ENCODE measurements around the gene NDUFC2.
"Not testable (repeated sequence)": the region's sequence is repeated elsewhere in the genome, so short reads cannot be mapped to it uniquely, and the experiment has no call there.

Gene NDUFC2

DNA sequence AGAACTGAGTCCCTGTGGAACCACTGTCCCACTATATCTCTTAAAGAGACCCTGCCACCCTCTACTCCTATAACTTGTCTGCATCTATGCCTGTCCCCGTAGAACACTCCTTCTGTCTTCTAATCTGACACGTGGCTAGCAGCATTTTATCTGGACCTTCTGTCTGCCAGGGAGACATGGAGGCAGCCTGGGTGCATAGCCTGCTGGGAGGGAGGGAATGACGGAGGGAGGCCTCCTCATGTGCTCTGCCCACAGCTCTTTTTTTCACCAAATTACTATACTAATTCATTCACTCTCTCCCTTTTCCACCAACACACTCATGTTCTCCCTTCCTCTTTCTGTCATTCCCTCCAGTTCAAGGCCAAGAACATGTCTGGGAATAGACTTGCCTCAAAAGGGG, 23.6 kb downstream of the NDUFC2 start:
- in situ Hi-C loops (cut with HindIII; ENCODE audit: low sequenced_read_pairs), result no loop called here

DNA sequence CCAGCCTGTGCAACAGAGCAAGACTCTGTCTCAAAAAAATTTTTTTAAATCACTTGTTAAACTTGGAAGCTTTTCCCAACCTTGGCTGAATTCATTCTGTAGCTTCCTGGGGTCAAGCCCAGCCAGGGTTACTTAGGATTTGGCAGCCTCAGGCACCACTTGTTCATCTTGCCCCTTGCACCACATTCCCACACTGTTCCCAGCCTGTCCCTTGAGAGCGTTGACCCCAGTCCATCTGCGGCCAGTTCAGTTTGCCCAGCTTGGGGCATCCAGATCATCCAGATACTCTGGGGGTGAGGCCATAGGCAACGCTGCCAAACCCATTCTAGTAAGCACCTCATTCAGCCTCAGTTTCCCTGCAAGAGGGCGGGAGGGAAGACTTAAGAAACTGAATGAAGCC, 24.7 kb downstream of the NDUFC2 start:
- in situ Hi-C loops (cut with HindIII; ENCODE audit: low sequenced_read_pairs), result no loop called here

DNA sequence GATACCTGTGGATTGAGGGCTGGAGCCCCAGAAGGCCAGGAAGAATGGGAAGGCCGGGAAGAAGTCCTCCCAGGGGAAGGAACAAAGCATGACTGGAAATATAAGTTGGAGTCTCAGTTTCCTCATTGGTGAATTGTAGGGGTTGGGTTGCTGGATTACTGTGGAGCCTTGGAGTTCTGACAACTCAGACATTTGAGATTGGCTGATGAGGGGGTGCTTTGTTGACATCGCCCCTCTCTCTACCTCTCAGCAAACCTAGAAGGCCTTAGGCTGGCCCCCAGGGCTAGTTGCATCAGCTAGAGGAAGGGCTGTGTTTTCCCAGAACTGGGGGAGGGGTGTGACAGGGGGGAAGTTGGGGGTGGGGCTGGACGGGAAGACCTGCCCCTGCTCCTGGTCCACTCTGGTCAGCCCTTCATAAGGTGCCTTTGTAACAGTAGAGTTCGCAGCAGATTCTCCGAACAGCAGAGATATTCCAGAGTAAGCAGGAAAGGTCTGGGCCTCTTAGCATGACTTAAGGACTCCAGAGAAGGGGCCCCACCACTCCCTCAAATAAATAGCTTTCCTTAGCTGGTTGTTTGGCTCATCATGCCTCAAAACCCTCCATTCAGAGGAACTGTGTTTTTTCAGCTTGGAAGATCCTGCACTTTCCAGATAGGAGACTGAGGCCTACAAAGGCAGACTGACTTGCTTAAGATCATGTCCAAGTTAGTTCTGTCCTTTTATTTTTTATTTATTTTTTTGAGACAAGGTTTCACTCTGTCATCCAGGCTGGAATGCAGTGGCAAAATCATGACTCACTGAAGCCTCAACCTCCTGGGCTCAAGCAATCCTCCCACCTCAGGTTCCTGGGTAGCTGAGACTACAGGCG, 28.5 kb downstream of the NDUFC2 start:
- in situ Hi-C loops (cut with HindIII; ENCODE audit: low sequenced_read_pairs), result no loop called here

DNA sequence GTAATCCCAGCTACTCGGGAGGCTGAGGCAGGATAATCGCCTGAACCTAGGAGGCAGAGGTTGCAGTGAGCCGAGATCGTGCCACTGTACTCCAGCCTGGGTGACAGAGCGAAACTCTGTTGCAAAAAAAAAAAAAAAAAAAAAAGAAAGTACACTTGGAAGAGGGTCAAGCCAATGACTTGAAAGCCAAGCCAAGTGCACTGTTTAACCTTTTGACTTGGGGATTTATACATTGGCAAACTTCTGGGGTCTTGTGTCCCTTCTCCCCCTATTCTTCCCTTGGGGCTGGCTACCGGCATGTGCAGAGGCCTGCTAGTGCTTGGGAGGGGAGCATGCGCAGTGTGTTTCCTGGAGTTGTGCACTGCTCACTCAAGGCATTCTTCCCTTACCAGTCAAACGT, 30.3 kb downstream of the NDUFC2 start:
- in situ Hi-C loops (cut with HindIII; ENCODE audit: low sequenced_read_pairs), result no loop called here

DNA sequence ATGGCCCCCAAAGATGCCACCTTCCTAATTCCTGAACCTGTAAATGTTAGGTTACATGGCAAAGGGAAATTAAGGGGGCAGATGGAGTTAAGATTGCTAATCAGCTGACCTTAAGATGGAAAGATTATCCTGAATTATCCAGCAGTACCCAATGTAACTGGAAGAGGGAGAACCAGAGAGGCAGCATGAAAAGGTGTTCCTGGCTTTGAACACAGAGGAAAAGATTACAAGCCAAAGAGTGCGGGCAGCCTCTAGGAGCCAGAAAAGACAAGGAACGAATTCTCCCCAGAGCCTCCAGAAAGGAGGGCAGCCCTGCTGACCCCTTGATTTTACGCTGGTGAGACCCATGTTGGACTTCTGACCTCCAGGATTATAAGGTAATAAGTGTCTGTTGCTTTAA, 31.1 kb downstream of the NDUFC2 start:
- in situ Hi-C loops (cut with HindIII; ENCODE audit: low sequenced_read_pairs), result no loop called here

DNA sequence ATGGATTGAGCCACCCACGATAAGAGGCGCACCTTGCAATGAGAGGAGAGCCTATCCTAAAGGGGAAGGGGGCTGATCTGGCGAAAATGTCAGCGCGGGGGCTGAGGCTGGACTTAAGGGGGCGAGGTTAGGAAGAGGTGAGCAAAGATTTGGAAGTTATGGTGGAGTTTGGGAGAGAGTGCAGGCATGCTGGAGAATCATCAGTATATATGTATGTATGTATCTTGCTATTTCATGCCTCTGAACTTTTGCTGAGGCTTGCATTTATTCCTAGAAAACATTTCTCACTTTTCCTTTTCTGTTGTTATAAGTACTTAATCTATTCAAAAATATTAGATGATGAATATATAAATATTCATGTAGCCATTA, 33.2 kb downstream of the NDUFC2 start:
- in situ Hi-C loops (cut with HindIII; ENCODE audit: low sequenced_read_pairs), result no loop called here

DNA sequence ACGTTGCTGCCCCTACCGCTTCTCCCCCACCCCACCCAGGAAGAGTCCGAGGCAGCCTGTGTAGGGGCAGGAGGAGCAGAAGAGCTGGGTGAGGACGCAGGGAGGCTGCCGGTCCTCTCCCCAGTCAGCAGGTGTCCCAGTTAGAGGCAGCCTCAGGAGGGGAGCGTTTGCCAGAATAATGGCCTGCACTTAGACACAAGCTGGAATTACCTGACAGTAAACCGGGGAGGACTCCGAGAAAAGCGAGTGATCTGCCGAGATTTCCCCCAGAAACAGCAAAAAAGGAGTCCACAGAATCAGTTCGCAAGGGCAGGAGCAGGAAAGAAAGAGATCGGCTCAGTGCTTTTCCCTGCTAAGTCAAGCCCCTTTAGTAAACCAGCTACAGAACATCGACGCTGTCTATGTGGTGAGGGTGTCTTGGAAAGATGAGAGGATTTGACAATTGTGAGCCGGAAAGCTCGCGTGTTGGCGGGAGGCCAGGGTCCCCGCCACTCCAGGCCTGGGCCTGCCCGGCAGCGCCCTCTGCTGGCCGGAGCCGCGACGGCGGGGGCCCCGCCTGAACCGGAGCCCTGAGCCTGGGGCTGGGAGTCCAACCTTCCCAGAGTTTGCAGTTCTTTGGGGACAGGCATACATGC, 33.7 kb downstream of the NDUFC2 start:
- in situ Hi-C loops (cut with HindIII; ENCODE audit: low sequenced_read_pairs), result no loop called here

DNA sequence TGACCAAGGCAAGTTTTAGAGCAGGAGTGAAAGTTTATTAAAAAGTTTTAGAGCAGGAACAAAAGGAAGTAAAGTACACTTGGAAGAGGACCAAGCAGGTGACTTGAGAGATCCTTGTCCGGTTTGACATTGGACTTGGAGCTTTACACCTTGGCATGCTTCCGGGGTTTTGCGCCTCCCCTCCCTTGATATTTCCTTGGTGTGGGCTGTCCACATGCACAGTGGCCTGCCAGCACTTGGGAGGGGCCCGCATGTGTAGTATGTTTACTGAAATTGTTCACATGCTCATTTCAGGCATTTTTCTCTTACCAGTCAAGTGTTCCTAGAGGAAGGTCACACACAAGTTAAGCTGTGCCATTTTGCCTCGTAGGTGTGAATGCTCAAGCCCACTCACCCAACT, 35.0 kb downstream of the NDUFC2 start:
- in situ Hi-C loops (cut with HindIII; ENCODE audit: low sequenced_read_pairs), result no loop called here

DNA sequence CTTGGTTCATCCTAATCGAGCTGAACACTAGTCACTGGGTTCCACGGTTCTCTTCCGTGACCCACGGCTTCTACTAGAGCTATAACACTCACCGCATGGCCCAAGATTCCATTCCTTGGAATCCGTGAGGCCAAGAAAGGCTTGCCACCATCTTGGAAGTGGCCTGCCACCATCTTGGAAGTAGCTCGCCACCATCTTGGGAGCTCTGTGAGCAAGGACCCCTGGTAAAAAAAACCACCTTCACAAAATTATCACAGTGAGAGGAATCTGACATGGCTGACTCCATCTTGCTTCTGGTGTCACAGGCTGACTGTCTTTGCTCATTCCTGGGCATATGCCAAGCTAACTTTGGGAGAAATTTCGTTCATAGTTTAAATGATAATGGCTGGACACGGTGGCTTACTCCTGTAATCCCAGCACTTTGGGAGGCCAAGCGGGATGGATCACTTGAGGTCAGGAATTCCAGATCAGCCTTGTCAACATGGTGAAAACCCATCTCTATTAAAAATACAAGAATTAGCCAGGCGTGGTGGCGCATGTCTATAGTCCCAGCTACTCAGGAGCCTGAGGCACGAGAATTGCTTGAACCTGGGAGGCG, 37.7 kb downstream of the NDUFC2 start:
- in situ Hi-C loops (cut with HindIII; ENCODE audit: low sequenced_read_pairs), result no loop called here

DNA sequence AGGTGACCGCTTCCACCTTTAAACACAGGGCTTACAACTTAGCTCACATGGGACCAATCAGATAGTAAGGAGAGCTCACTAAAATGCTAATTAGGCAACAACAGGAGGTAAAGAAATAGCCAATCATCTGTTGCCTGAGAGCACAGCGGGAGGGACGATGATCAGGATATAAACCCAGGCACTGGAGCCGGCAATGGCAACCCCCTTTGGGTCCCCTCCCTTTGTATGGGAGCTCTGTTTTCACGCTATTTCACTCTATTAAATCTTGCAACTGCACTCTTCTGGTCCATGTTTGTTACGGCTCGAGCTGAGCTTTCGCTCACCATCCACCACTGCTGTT, 38.3 kb downstream of the NDUFC2 start:
- in situ Hi-C loops (cut with HindIII; ENCODE audit: low sequenced_read_pairs), result not testable (repeated sequence)

DNA sequence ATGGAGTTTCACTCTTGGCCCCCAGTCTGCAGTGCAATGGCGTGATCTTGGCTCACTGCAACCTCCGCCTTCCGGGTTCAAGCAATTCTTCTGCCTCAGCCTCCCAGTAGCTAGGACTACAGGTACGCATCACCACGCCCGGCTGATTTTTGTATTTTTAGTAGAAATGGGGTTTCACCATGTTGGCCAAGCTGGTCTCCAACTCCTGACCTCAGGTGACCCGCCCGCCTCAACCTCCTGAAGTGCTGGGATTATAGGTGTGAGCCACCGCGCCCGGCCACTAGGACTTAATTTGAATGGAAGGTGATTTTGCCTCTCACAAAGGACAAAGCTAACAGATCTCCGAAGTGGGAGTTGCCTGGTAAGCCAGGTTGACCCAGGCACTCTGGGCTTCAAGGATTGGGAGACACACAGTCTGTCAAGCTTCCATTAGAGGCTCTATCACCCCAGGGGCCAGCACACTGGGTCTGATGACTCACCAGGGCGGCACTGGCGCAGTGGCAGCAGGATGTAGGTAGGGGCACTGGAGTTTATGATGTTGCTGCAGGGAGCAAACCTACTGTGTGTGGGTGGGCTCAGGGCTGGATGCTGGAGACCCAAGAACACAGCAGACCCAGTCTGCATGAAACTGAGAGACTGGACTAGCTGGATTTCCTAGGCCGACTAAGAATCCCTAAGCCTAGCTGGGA, 38.8 kb downstream of the NDUFC2 start:
- in situ Hi-C loops (cut with HindIII; ENCODE audit: low sequenced_read_pairs), result no loop called here

DNA sequence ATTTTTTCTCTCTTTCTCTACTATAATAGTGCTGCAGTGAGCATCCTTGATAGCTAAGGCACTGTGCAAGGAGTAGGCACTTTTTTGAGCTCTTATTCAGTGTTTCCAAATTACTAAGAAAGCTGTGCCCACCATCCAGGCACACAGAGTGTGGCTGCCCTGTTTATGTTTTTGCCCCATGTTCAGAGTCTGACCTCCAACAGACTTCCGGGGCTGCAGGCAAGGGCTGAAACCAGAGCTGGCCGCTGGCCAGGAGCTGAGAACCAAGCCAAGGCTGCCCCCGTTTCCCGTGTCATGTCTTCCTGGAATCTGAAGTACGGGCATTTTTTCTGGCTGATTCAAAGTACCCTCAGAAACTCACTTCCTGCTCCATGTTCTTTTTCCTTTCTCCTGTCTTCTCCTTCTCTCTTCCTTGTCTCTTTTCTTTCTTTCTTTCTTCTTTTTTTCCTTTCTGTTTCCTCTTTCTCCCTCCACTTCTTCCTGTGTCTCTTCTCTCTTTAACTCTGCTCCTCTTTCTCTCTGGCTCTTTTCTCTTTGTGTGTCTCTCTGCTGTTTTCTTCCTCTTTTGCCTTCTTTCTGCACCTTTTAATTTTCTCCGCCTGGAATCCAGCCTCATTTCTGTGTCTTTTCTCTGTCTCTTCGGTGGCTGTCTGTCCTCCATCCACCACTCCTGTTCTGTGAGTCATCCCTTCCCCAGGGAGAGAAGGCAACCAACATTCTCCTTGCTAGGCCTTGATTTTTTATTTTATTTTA, 39.6 kb downstream of the NDUFC2 start:
- in situ Hi-C loops (cut with HindIII; ENCODE audit: low sequenced_read_pairs), result no loop called here

DNA sequence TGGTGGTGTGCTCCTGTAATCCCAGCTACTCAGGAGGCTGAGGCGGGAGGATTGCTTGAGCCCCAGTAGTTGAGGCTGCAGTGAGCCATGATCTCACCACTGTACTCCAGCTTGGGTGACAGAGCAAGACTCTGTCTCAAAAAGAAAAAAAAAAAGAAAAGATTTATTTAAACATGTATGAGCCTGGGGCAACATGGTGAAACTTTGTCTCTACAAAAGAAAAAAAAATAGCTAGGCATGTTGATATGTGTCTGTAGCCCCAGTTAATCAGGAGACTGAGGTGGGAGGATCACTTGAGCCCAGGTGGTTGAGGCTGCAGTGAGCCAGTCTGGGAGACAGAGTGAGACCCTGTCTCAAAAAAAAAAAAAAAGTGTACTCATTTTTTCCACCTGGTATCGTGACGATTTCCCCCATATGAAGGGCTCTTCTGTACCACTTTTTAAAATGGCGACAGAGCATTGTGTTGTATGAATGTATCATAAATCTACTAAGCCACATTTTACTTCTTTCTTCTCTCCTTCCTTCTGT, 40.2 kb downstream of the NDUFC2 start:
- in situ Hi-C loops (cut with HindIII; ENCODE audit: low sequenced_read_pairs), result no loop called here

DNA sequence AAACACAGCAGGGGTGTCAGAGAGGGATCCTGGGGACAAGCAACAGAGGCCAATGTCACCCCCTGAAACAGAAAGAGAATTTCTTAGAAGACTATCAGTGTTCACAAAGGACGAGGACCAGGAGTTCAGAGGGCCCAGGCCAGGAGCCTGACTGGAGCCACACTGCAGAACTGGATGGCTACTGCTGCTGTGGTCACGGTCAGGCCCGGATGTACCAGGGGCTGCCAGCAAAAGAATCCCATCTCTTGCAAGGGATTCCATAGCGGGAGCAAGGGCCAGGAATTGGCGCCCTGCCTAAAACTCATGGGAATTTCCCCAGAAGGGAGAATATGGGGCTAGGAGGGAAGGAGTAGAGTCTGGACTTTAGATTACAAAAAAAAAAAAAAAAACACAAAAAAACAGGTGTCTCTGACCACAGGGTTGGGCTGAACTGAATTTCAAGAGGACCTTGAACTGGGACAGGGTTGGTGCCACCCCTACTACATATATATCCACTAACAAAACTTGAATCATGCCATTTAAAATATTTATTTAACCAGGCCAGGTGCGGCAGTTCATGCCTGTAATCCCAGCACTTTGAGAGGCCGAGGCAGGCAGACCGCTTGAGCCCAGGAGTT, 40.9 kb downstream of the NDUFC2 start:
- in situ Hi-C loops (cut with HindIII; ENCODE audit: low sequenced_read_pairs), result no loop called here

DNA sequence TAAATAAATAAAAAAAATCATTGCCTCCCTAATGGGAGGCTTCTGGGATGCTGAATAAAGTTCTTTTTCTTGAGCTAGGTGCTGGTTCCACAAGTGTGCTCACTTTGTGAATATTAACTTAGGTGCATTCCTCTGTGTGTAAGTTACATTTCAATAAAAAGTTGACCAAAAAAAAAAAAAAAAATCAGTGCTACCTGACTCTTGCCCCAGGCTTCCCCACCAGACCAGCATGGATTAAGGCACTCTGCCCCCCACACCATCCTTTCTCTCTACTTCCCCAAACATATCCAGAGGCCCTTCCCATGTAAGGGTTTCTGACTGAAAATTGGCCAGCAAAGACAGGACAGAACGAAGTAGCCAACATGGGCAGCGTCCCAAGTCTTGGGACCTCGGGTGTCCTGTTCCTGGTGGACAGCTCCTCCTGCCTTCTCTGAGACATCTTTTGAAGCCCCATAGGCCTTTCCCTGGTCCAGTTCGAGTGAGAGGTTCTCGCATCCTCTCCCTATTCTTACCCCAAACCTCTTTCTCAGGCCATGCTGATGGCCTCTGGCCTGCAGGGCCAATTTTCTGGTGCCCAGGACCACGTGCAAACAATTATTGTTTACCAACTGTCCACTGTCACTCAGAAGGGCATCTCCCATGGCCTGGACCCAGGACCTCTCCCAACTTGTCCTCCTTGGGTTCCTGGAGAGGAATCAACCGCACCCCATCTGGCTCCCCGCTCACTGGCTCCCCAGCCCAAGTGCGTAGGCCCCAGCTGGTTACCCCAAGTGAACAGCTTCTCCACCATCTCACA, 41.6 kb downstream of the NDUFC2 start:
- in situ Hi-C loops (cut with HindIII; ENCODE audit: low sequenced_read_pairs), result no loop called here

DNA sequence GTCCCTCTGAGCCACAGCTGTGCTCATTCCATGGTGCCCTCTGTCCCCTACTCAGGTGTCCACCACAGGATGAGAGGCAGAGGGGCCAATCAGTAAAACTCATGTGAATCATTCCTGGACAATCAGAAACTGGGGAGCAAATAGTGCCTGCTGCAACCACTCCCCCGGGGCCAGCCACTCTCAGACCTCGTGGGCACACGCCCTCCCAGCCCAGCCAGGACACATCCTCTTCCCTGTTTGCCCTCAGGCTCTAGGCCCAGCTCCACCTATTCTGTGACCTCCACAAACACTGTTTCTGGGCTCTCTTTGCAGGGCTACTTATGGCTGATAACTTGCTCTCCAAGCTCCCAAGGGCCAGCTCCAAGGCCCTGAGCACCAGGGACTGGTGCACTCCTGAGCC, 42.6 kb downstream of the NDUFC2 start:
- in situ Hi-C loops (cut with HindIII; ENCODE audit: low sequenced_read_pairs), result no loop called here

DNA sequence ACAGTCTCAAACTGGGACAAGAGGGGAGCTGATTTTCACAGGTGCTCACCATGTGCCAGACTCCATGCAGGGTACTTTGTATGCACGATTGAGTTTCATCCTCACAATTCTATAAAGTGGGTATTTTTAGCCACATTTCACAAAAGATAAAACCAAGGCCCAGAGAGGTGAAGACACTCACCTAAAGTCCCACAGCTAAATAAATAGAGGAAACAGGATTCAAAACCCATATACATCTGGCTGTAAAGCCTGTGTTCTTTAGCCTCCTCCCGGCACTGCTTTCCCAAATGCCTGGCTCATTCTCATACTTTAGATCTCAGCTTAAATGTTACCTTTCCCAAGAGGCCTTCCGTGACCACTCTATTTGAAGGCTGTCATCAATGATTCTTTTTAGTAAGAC, 43.3 kb downstream of the NDUFC2 start:
- in situ Hi-C loops (cut with HindIII; ENCODE audit: low sequenced_read_pairs), result no loop called here

DNA sequence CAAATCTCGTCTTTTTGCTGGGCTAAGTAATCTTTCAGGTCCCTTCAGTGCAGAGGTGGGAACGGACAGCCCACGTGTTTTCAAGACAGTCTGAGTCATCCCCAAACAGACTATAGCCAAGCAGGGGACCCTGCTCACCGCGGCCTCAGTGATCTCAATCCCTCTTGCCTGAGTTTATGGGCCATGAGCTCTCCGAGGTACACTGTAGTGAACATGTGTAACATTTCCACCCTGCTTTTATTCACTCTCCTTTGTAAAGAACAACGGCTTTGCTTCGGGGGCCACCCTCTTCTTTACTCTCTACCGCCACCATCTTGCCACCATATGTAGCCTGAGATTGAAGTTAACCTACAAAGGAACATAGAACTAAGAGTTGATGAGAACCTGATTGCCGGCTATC, 45.0 kb downstream of the NDUFC2 start:
- in situ Hi-C loops (cut with HindIII; ENCODE audit: low sequenced_read_pairs), result no loop called here

DNA sequence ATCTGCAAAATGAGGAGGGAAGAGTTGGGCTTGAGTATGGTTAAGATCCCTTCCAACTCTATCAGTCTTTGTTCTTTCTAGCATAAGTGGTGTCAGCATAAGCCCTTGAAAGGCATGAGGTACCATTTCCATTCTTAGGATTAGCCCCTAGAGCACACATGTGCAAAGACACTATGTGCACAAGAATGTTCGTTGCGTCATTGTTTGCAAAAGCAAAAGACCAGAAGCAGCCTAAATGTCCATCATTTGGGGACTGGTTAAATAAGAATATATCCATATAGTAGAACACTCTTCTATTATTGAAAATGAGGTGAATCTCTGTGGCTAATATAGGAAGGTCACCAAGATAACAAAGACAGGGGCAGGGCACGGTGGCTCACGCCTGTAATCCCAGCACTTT, 46.6 kb downstream of the NDUFC2 start:
- in situ Hi-C loops (cut with HindIII; ENCODE audit: low sequenced_read_pairs), result no loop called here

DNA sequence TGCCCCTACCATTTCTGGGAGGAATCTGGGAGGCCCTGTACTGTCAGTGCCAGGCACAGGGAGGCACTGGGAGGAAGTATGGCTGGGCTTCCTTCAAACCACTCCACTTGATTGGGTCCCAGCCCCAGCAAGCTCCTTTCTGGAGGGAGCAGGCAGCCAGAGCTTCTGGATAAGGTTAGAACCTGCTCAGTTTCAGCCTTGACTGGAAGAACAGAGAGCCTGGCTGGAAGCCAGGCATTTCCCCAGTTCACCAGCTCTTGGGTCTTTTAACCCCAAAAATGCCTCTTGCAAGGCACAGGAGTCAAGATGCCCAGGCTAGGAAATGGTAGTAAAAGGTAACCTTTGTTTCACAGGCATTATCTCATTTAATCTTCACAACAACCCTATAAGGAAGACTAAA, 47.6 kb downstream of the NDUFC2 start:
- in situ Hi-C loops (cut with HindIII; ENCODE audit: low sequenced_read_pairs), result no loop called here

Measured in DLD1 (cell line).